ENCODE results near the gene RGS3. TPM values are rescaled to one million over a fixed set of nuclear protein-coding genes. Genes with fewer than 3 reads are reported as not detected.

RGS3 gene
- total RNA-seq, 4 donors from 2014 or later = 16.2 to 75.6 (median 54.9) TPM

DNA sequence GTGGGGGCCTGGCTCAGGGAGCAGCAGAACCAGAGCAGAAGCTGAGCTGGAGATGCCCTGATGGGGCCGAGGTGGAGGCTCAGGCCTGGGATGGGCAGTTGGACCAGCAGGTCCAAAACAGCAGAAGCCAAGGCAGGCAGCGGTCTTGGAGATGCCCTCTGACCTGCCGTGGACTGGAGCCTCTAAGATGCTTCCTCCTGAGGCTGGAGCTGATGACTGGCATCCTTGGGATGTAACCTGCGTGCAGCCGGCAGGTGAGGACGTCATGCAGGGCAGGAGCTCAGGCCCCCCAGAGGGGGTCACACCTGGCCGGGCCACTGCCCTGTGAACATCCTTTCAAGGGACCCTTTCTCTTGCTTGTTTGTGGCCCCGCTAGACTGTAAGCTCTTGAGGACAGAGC is 162.0 kb downstream of the RGS3 start:
- H3K36me3 ChIP-seq = no peaks in the 10 kb centered on the region
- H3K9me3 ChIP-seq = no peaks in the 10 kb centered on the region
- H3K27ac ChIP-seq = no peak overlapping the region
- H3K4me3 ChIP-seq = no peak overlapping the region
- no peaks in the 10 kb centered on the region for H3K27me3 ChIP-seq
- H3K4me1 ChIP-seq = peaks cover 5 to 8% of the 10 kb centered on the region in 2 donors
- DNase-seq = no peak
- TF ChIP-seq POLR2A (IDR thresholded peaks at IDR 0.05) = no peak
- intact Hi-C loops (cut with DNase I; ENCODE audit: low total_unique reads) = no loop called here

DNA sequence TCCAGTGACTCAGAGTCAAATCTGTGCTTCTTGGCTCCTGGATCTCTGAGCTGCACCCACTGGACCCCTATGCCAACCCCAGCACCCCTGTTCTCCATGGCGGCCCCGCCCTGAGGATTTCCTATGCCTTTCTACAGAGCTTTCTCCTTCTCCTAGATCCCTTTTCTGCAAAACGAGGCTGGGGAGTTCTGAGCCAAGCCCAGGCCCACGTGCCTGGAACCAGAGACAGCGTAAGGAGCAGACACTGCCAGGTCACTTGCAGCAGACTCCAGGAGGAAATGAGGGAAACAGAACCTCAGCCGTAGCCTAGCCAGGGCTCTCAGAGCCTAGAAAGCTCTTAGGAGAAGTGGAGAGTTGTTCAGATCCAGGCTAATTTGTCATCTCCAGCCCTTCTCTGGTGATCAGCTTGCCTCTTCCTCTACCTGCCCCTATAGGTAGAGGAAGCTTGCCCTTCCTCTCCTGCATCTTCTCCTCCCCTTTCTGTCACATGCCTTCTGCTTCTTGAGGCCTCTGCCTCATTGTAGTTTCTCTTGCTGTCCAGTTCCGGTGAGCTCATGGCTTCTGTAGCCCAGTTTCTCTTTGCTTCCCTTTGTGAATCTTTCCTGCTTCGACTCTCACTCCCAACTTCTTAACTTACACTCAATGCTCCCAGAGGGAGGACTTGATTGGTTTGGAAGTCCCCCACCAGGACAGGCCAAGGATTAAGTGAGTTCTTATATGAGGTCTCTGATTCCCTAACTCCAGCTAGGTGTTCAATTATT is 163.4 kb downstream of the RGS3 start:
- Histone ChIP-seq H3K9me3 (no peaks in the 10 kb centered on the region), H3K4me3 (no peak overlapping the region), H3K27me3 (no peaks in the 10 kb centered on the region), H3K27ac (peak overlapping the region; percentile 37 to 65), H3K36me3 (no peaks in the 10 kb centered on the region), H3K4me1 (no peaks in the 10 kb centered on the region)
- peak; percentile 44 to 77 for DNase-seq
- TF ChIP-seq, protein P1, sequence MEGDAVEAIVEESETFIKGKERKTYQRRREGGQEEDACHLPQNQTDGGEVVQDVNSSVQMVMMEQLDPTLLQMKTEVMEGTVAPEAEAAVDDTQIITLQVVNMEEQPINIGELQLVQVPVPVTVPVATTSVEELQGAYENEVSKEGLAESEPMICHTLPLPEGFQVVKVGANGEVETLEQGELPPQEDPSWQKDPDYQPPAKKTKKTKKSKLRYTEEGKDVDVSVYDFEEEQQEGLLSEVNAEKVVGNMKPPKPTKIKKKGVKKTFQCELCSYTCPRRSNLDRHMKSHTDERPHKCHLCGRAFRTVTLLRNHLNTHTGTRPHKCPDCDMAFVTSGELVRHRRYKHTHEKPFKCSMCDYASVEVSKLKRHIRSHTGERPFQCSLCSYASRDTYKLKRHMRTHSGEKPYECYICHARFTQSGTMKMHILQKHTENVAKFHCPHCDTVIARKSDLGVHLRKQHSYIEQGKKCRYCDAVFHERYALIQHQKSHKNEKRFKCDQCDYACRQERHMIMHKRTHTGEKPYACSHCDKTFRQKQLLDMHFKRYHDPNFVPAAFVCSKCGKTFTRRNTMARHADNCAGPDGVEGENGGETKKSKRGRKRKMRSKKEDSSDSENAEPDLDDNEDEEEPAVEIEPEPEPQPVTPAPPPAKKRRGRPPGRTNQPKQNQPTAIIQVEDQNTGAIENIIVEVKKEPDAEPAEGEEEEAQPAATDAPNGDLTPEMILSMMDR (IDR thresholded peaks at IDR 0.05) = no peak
- TF ChIP-seq POLR2A (IDR thresholded peaks at IDR 0.05) = no peak
- intact Hi-C loops (cut with DNase I; ENCODE audit: low total_unique reads) = no loop called here

DNA sequence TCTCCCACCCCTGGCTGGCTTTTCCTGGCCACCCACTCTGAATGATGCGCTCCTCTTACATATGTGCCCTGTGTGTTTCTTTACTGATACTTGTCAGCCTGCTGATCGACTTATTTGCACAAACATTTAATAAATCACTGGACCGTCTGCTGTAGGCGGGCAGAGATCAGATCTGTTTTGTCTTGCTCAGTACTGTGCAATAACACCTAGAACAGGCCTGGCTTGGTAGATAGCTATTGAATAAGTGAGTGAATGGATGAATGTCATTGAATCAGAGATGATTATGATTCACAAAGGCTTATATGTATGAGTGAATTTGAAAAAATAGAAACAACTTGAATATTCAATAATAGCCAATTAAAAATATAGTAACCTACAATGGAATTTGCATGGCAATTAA is 165.1 kb downstream of the RGS3 start:
- intact Hi-C loops (cut with DNase I; ENCODE audit: low total_unique reads) = no loop called here
- Histone ChIP-seq H3K9me3 (no peaks in the 10 kb centered on the region), H3K36me3 (no peaks in the 10 kb centered on the region), H3K4me3 (no peak overlapping the region), H3K4me1 (no peaks in the 10 kb centered on the region), H3K27me3 (no peaks in the 10 kb centered on the region), H3K27ac (no peak overlapping the region)
- no peak for TF ChIP-seq POLR2A (IDR thresholded peaks at IDR 0.05)
- TF ChIP-seq, protein P1 (IDR thresholded peaks at IDR 0.05) = no peak
- no peak for DNase-seq

DNA sequence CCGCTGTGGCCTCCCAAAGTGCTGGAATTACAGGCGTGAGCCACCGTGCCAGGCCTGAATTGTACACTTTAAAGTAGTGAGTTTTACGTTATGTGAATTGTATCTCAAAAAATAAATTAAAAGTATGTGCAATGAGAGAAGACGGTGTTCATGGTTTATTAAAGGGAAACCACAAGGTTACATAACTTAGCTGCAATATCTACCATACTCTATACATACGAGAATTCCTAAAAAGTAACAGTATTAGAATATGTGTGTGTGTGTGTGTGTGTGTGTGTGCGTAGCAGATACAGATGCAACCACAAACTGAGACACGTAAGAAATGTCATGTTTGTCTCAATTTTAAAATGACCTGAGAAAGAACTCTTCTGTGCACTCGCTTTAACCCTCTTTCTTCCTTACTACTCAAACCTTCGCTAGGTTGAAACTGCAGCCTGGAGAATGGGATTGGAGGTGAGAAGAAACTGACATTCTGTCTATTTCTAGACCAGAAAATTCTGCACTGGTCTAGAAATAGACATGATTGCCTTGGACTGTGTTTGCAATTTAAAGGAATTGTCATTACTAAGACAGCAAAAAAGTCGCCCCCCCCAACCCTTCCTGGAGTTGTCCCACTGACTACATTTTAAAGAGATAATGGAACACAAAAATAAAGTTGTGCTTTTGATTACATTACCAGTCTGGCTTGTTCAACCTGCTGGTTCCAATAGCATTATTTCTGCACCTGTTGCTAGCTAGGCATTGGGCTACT is 167.0 kb downstream of the RGS3 start:
- no peak overlapping the region for H3K4me3 ChIP-seq
- H3K4me1 ChIP-seq = no peaks in the 10 kb centered on the region
- intact Hi-C loops (cut with DNase I; ENCODE audit: low total_unique reads) = no loop called here
- no peaks in the 10 kb centered on the region for H3K36me3 ChIP-seq
- no peak for DNase-seq
- TF ChIP-seq, protein P1 (IDR thresholded peaks at IDR 0.05) = no peak
- TF ChIP-seq POLR2A (IDR thresholded peaks at IDR 0.05) = no peak
- no peaks in the 10 kb centered on the region for H3K27me3 ChIP-seq
- no peaks in the 10 kb centered on the region for H3K9me3 ChIP-seq
- H3K27ac ChIP-seq = no peak overlapping the region

DNA sequence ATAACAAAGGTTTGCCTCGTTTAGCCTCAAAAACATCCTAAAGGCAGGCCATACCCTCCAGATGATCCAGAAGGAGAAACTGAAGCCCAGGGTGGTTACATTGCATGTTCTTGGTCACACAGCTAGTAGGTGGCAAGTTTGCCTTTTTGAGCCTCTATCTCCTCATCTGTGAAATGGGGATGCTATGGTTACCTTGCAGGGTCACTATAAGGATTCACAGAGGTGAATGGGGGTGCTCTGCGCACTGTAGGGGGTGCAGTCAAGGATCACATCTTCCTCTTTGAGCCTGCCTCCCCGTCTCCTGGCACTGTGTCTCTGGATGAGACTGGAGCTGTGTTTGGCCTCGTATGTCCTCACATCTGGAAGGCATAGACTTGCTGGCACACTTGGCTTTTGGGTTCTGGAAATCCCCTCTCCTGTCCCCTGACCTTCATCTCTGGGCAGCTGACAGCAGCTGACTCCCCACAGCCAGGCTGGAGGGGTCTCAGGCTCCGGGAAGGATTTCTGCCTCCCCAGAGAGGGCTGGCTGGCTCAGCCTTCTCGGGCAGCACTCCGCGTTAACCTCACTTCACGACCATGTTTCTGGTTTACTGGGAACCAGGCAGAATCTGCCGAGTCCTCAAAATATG is 167.7 kb downstream of the RGS3 start:
- H3K4me1 ChIP-seq = no peaks in the 10 kb centered on the region
- TF ChIP-seq, protein P1 (IDR thresholded peaks at IDR 0.05) = no peak
- no peak for TF ChIP-seq POLR2A (IDR thresholded peaks at IDR 0.05)
- intact Hi-C loops (cut with DNase I; ENCODE audit: low total_unique reads) = no loop called here
- H3K4me3 ChIP-seq = no peak overlapping the region
- no peaks in the 10 kb centered on the region for H3K36me3 ChIP-seq
- H3K27me3 ChIP-seq = no peaks in the 10 kb centered on the region
- H3K27ac ChIP-seq = no peak overlapping the region
- DNase-seq = peak in 1 of 2 donors; percentile 8
- H3K9me3 ChIP-seq = no peaks in the 10 kb centered on the region
